H9 (cell line): ENCODE data around the gene RBM44. TPM values are rescaled to one million over a fixed set of nuclear protein-coding genes. Genes with fewer than 3 reads are reported as not detected.

Experiments
- DNase-seq: peaks from one replicate; pipeline ENCODE4 v3.0.0-alpha.2; 2017
- H2AFZ ChIP-seq: one replicate; pipeline ENCODE4 v1.6.1; 2013; ENCODE audit warnings: mild to moderate bottlenecking, low read length, control low read depth, moderate library complexity
- H2AK5ac ChIP-seq: 2 replicates; pipeline ENCODE4 v1.6.1; 2013; ENCODE audit warnings: low read length, control low read depth, mixed read lengths; ENCODE audit not compliant: insufficient read length
- H2BK120ac ChIP-seq: one replicate; pipeline ENCODE4 v1.6.1; 2013; ENCODE audit warnings: low read depth, mild to moderate bottlenecking, low read length, control low read depth, inconsistent platforms; ENCODE audit not compliant: poor library complexity, severe bottlenecking
- H2BK12ac ChIP-seq: 2 replicates; pipeline ENCODE4 v1.6.1; 2013; ENCODE audit warnings: low read length, control low read depth, mixed read lengths, low read depth; ENCODE audit not compliant: insufficient read length
- H2BK15ac ChIP-seq: 2 replicates; pipeline ENCODE4 v1.6.1; 2013; ENCODE audit warnings: low read depth, low read length, control low read depth
- H2BK20ac ChIP-seq: one replicate; pipeline ENCODE4 v1.6.1; 2013; ENCODE audit warnings: low read depth, mild to moderate bottlenecking, low read length, control low read depth, inconsistent platforms; ENCODE audit not compliant: poor library complexity, severe bottlenecking
- H2BK5ac ChIP-seq: 2 replicates; pipeline ENCODE4 v1.6.1; 2013; ENCODE audit warnings: low read length, control low read depth, mixed read lengths; ENCODE audit not compliant: insufficient read length
- H3K14ac ChIP-seq: 2 replicates; pipeline ENCODE4 v1.6.1; 2013; ENCODE audit warnings: low read length, control low read depth; ENCODE audit not compliant: insufficient read depth
- H3K18ac ChIP-seq: 2 replicates; pipeline ENCODE4 v1.6.1; 2013; ENCODE audit warnings: low read depth, mild to moderate bottlenecking, mixed read lengths, low read length, control low read depth; ENCODE audit not compliant: insufficient read length
- H3K23ac ChIP-seq: 2 replicates; pipeline ENCODE4 v1.6.1; 2013; ENCODE audit warnings: low read length, control low read depth, mixed read lengths, low read depth; ENCODE audit not compliant: insufficient read length
- H3K23me2 ChIP-seq: 2 replicates; pipeline ENCODE4 v1.6.1; 2013; ENCODE audit warnings: low read depth, mild to moderate bottlenecking, mixed read lengths, low read length, control low read depth; ENCODE audit not compliant: insufficient read length, poor library complexity, severe bottlenecking
- H3K27ac ChIP-seq: 2 replicates; pipeline ENCODE4 v1.5.1; 2013; ENCODE audit warnings: low read length, control low read depth, mixed read lengths, low read depth; ENCODE audit not compliant: insufficient read length
- H3K27me3 ChIP-seq: 2 replicates; pipeline ENCODE4 v1.6.1; 2013; ENCODE audit warnings: low read length, control low read depth, inconsistent platforms; ENCODE audit not compliant: insufficient read depth
- H3K4ac ChIP-seq: 2 replicates; pipeline ENCODE4 v1.6.1; 2013; ENCODE audit warnings: low read depth, mild to moderate bottlenecking, control low read depth, inconsistent platforms, low read length, moderate library complexity
- H3K4me1 ChIP-seq: 2 replicates; pipeline ENCODE4 v1.6.1; 2013; ENCODE audit warnings: low read length, control low read depth, inconsistent platforms; ENCODE audit not compliant: insufficient read depth
- H3K4me2 ChIP-seq: 2 replicates; pipeline ENCODE4 v1.6.1; 2013; ENCODE audit warnings: low read length, control low read depth, mixed read lengths; ENCODE audit not compliant: insufficient read length, insufficient read depth
- H3K56ac ChIP-seq: 2 replicates; pipeline ENCODE4 v1.6.1; 2013; ENCODE audit warnings: low read depth, mild to moderate bottlenecking, mixed read lengths, low read length, control low read depth; ENCODE audit not compliant: insufficient read length
- H3K79me1 ChIP-seq: 2 replicates; pipeline ENCODE4 v1.6.1; 2013; ENCODE audit warnings: low read depth, mild to moderate bottlenecking, moderate library complexity, low read length, control low read depth, inconsistent platforms; ENCODE audit not compliant: insufficient read depth, poor library complexity, severe bottlenecking
- H3K79me2 ChIP-seq: 2 replicates; pipeline ENCODE4 v1.6.1; 2013; ENCODE audit warnings: low read length, control low read depth, inconsistent platforms; ENCODE audit not compliant: insufficient read depth
- H3K9ac ChIP-seq: 2 replicates; pipeline ENCODE4 v1.6.1; 2013; ENCODE audit warnings: low read length, control low read depth, mixed read lengths; ENCODE audit not compliant: insufficient read length; ENCODE audit errors: extremely low read depth
- H3K9me3 ChIP-seq: one replicate; pipeline ENCODE4 v1.6.1; 2013; ENCODE audit warnings: low read depth, low read length, inconsistent platforms; ENCODE audit not compliant: control insufficient read depth
- H3T11ph ChIP-seq: one replicate; pipeline ENCODE4 v1.6.1; 2013; ENCODE audit warnings: mild to moderate bottlenecking, low read length, control low read depth, inconsistent platforms
- H4K20me1 ChIP-seq: one replicate; pipeline ENCODE4 v1.6.1; 2013; ENCODE audit not compliant: control insufficient read depth, insufficient read length, insufficient read depth
- H4K5ac ChIP-seq: 2 replicates; pipeline ENCODE4 v1.6.1; 2013; ENCODE audit warnings: low read depth, mild to moderate bottlenecking, mixed read lengths, low read length, control low read depth; ENCODE audit not compliant: insufficient read length
- H4K8ac ChIP-seq: replicated peaks from 2 replicates; pipeline ENCODE4 v1.6.1; 2013; ENCODE audit warnings: low read length, control low read depth, mixed read lengths, low read depth; ENCODE audit not compliant: insufficient read length
- H4K91ac ChIP-seq: 2 replicates; pipeline ENCODE4 v1.6.1; 2013; ENCODE audit warnings: low read depth, mild to moderate bottlenecking, moderate library complexity, mixed read lengths, low read length, control low read depth; ENCODE audit not compliant: insufficient read length
- H3K27ac Mint-ChIP-seq, 3 experiments: 2 replicates in 2 of 3; 3 replicates in 1 of 3; pipeline ENCODE4 v1.8.0; 2020 to 2021; ENCODE audit warnings: mixed read lengths in 3 of 3, mild to moderate bottlenecking in 1 of 3, moderate library complexity in 1 of 3
- H3K27me3 Mint-ChIP-seq: 2 replicates; pipeline ENCODE4 v1.8.0; 2021; ENCODE audit warnings: low read depth, mild to moderate bottlenecking, moderate library complexity, mixed read lengths
- H3K36me3 Mint-ChIP-seq, 3 experiments: 2 replicates in 2 of 3; 3 replicates in 1 of 3; pipeline ENCODE4 v1.8.0; 2020 to 2021; ENCODE audit warnings: low read depth in 3 of 3, mixed read lengths in 3 of 3; ENCODE audit not compliant: insufficient read depth in 1 of 3
- H3K4me1 Mint-ChIP-seq, 2 experiments: 2 replicates each; pipeline ENCODE4 v1.8.0; 2020; ENCODE audit warnings: mixed read lengths in 2 of 2
- H3K4me3 Mint-ChIP-seq, 2 experiments: 2 replicates in 1 of 2; 3 replicates in 1 of 2; pipeline ENCODE4 v1.8.0; 2020 to 2021; ENCODE audit warnings: mild to moderate bottlenecking in 2 of 2, mixed read lengths in 2 of 2, moderate library complexity in 1 of 2
- H3K9me3 Mint-ChIP-seq, 2 experiments: 2 replicates in 1 of 2; 3 replicates in 1 of 2; pipeline ENCODE4 v1.8.0; 2020; ENCODE audit warnings: mild to moderate bottlenecking in 2 of 2, mixed read lengths in 2 of 2, moderate library complexity in 1 of 2
- CTCF ChIP-seq: fragments of 200-600 bp; sonication (generic); conservative IDR thresholded peaks from 3 replicates; pipeline ENCODE4 v1.8.0; 2021; ENCODE audit warnings: antibody characterized with exemption, mild to moderate bottlenecking
- WGBS: extraction: QIAGEN DNeasy Blood & Tissue Kit; methylation state at CpG from one replicate; pipeline ENCODE4 v1.1.7; 2013; ENCODE audit warnings: missing lambda C conversion rate, low lambda C conversion rate, mixed read lengths; ENCODE audit not compliant: insufficient read length; ENCODE audit errors: extremely low coverage; 5-methylcytosine and 5-hydroxymethylcytosine counted together
- total RNA-seq: library from RNA; stranded (reverse); gene quantifications from 2 replicates; pipeline ENCODE4 v1.2.1, GENCODE V29; 2021

The RBM44 gene
- total RNA-seq, 1 experiment from 2014 or later = 0.15 TPM

GRCh38 chr2:237873897-237874551, 75.4 kb downstream of the RBM44 start:
- Histone ChIP-seq H3K79me2 (no peaks in the 10 kb centered on the region), H2AFZ (no peak overlapping the region), H3K4me2 (no peak overlapping the region), H3K9me3 (no peaks in the 10 kb centered on the region), H3K56ac (no peak overlapping the region), H2BK15ac (no peak overlapping the region), H2BK12ac (no peak overlapping the region), H3K14ac (no peak overlapping the region; the same call in 1 of the 2 replicates), H2AK5ac (no peak overlapping the region), H4K91ac (no peak overlapping the region), H2BK20ac (no peak overlapping the region), H3K18ac (no peak overlapping the region), H4K8ac (no peak overlapping the region), H3K79me1 (no peaks in the 10 kb centered on the region), H3K23me2 (no peaks in the 10 kb centered on the region), H4K20me1 (no peaks in the 10 kb centered on the region), H3K27ac (no peak overlapping the region), H3K4me1 (no peaks in the 10 kb centered on the region; the same call in 1 of the 2 replicates), H2BK120ac (no peak overlapping the region), H2BK5ac (no peak overlapping the region), H3T11ph (no peak overlapping the region), H3K23ac (no peak overlapping the region), H3K4ac (no peak overlapping the region), H3K27me3 (no peaks in the 10 kb centered on the region), H4K5ac (no peak overlapping the region), H3K9ac (no peak overlapping the region)
- no peaks in the 10 kb centered on the region; a peak in 1 of 7 replicates for H3K36me3 Mint-ChIP-seq
- no peaks in the 10 kb centered on the region for H3K9me3 Mint-ChIP-seq
- H3K27me3 Mint-ChIP-seq = peaks cover 2% of the 10 kb centered on the region
- no CpG with 5 or more reads among the region's 14 CpGs for WGBS
- H3K27ac Mint-ChIP-seq = peak overlapping the region in 1 of 3 experiments; percentile 75; a peak in 1 of 7 replicates
- DNase-seq = no peak
- H3K4me1 Mint-ChIP-seq = peaks cover 5 to 6% of the 10 kb centered on the region in 2 experiments
- no peak for TF ChIP-seq CTCF
- H3K4me3 Mint-ChIP-seq = no peak overlapping the region
